ENCODE measurements around the gene CCDC82.

CCDC82 gene

GRCh38 chr11:96306071-96306470 lies 83.6 kb downstream of the CCDC82 start:
- DNase-seq = no peak

- no peak for DNase-seq
Measured at GRCh38 chr11:96303980-96304379, 85.7 kb downstream of the CCDC82 start.

- no peak for DNase-seq
Measured at GRCh38 chr11:96303064-96303463, 86.6 kb downstream of the CCDC82 start.
